ENCODE data around the gene GUK1. TPM values are rescaled to one million over a fixed set of nuclear protein-coding genes. Genes with fewer than 3 reads are reported as not detected.

The GUK1 gene
- total and polyA plus RNA-seq, 2 donors (not counting 1 experiment from before 2014, with no cell fraction given) = 125 to 356 TPM

DNA sequence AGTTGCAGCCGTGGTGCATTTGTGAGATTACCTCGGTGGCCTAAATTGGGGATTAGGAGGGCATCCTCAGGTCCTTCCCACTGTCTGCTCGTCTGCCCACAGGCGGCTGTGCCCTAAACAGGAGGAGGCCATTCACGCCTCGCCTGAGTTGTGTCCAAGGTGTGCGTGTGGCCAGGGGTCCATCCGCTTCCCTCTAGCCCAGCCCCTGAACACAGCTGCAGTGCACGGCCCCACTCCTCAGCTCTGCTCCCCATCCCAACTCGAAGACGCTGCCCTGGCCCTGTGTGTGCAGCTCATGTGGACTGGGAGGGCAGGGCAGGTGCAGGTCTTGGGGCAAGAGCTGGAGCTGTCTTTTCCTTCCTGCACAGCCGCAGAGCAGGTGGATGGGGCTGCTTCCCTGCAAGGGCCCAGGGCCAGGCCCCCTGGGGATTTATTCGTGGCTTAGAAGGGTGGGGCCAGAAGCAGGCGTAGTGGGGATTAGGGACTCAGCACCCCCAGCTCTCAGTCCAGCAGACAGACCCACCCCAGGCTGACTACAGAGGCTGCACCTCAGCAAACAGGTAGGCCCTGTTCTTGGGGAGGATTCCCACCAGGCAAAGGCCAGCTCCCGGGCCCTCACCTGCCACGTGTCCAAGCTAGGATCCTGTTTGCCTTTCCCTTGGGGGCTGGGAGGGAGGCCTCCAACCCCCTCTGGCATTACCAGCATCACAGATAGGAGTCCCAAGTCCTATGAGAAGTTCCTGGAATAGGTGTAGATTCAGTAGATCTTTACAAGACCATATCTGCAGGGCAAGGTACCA is 4.3 kb downstream of the GUK1 start:
- ChIA-PET CTCF (interaction anchor here (1.4 kb wide), 1 partner anchor 14 kb away, joined by 4 read pairs; no protein-coding TSS in a partner anchor), POLR2A (interaction anchor here (0.6 kb wide), 1 partner anchor 15 kb away, joined by 8 read pairs; no protein-coding TSS in a partner anchor)
- peaks cover 0 to 49% of the 10 kb centered on the region in 2 experiments for H3K36me3 ChIP-seq (replicated peaks in 1 of 2; ENCODE audit: control extremely low read depth in 1 of 2, control insufficient read depth in 1 of 2, extremely low read depth in 1 of 2, insufficient read depth in 2 of 2, low read length in 1 of 2)
- H3K27me3 ChIP-seq (replicated peaks in 1 of 4; ENCODE audit: control extremely low read depth in 1 of 4, control insufficient read depth in 3 of 4, insufficient read depth in 4 of 4, low read length in 3 of 4) = no peaks in the 10 kb centered on the region
- TF ChIP-seq EZH2 (IDR thresholded peaks at IDR 0.05; ENCODE audit: borderline replicate concordance, insufficient read depth, low read depth, low read length, poor library complexity, severe bottlenecking) = no peak
- TF ChIP-seq, protein P1, sequence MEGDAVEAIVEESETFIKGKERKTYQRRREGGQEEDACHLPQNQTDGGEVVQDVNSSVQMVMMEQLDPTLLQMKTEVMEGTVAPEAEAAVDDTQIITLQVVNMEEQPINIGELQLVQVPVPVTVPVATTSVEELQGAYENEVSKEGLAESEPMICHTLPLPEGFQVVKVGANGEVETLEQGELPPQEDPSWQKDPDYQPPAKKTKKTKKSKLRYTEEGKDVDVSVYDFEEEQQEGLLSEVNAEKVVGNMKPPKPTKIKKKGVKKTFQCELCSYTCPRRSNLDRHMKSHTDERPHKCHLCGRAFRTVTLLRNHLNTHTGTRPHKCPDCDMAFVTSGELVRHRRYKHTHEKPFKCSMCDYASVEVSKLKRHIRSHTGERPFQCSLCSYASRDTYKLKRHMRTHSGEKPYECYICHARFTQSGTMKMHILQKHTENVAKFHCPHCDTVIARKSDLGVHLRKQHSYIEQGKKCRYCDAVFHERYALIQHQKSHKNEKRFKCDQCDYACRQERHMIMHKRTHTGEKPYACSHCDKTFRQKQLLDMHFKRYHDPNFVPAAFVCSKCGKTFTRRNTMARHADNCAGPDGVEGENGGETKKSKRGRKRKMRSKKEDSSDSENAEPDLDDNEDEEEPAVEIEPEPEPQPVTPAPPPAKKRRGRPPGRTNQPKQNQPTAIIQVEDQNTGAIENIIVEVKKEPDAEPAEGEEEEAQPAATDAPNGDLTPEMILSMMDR (IDR thresholded peaks at IDR 0.05) = no peak
- intact Hi-C loops (cut with micrococcal nuclease) = no loop called here
- ATAC-seq (ENCODE audit: low read depth) (no peak), DNase-seq (no peak)
- peaks cover 65% of the 10 kb centered on the region for H3K79me2 ChIP-seq (ENCODE audit: control insufficient read depth, insufficient read depth, low read length)
- 73% methylated on average over 11 of the region's 16 CpGs for WGBS (ENCODE audit: insufficient coverage)
- no peak overlapping the region for H3K27ac ChIP-seq (ENCODE audit: low read length in 2 of 2)
- H4K20me1 ChIP-seq (ENCODE audit: control insufficient read depth, insufficient read depth, low read length, poor library complexity, severe bottlenecking) = peaks cover 91% of the 10 kb centered on the region
- no peaks in the 10 kb centered on the region for H3K27me3 Mint-ChIP-seq
- peaks cover 0 to 2% (median 0%) of the 10 kb centered on the region in 3 donors for H3K9me3 ChIP-seq (ENCODE audit: control extremely low read depth in 1 of 3, control insufficient read depth in 2 of 3, insufficient read depth in 1 of 3, low read length in 2 of 3)
- no peak overlapping the region for H3K27ac Mint-ChIP-seq
- no peak overlapping the region for H2AFZ ChIP-seq (ENCODE audit: insufficient read depth, low read depth, low read length, poor library complexity, severe bottlenecking)
- no peak overlapping the region for H3K9ac ChIP-seq (ENCODE audit: low read length)
- H3K4me2 ChIP-seq (replicated peaks; ENCODE audit: low read depth, low read length, poor library complexity, severe bottlenecking) = no peak overlapping the region
- no peaks in the 10 kb centered on the region for H3K9me3 Mint-ChIP-seq (ENCODE audit: insufficient read depth)
- H3K4me1 ChIP-seq (ENCODE audit: control insufficient read depth in 2 of 2, insufficient read depth in 2 of 2, low read length in 2 of 2) = peaks cover 31 to 44% of the 10 kb centered on the region in 2 donors
- no peak overlapping the region for H3K4me3 ChIP-seq (ENCODE audit: control extremely low read depth in 1 of 5, extremely low read depth in 1 of 5, insufficient read depth in 1 of 5, low read depth in 2 of 5, low read length in 4 of 5)
- H3K4me1 Mint-ChIP-seq = peaks cover 41% of the 10 kb centered on the region
- H3K4me3 Mint-ChIP-seq = peak overlapping the region; percentile 29

DNA sequence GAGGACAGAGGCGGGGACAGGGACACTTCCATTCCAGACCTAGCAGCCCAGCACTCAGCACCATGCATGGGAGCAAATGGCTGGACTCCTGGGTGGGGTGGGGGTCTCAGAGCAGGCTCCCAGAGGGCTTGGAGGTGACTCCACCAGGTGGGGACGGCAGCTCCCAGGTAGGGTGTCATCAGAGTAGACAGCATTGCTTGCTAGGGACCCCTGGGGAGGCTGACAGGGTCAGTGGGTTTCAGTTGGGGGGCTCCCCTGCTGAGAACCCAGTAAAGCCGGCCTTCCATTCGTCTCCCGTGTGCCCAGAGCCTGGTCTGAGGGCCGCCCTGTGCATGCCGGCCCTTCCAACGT is 4.9 kb downstream of the GUK1 start:
- TF ChIP-seq EZH2 (IDR thresholded peaks at IDR 0.05; ENCODE audit: borderline replicate concordance, insufficient read depth, low read depth, low read length, poor library complexity, severe bottlenecking) = no peak
- TF ChIP-seq, protein P1 (IDR thresholded peaks at IDR 0.05) = no peak
- Mint-ChIP-seq H3K4me1 (peaks cover 35% of the 10 kb centered on the region), H3K9me3 (ENCODE audit: insufficient read depth) (no peaks in the 10 kb centered on the region), H3K4me3 (no peak overlapping the region), H3K27ac (no peak overlapping the region), H3K27me3 (no peaks in the 10 kb centered on the region)
- CTCF ChIA-PET = interaction anchor here (1.4 kb wide), 1 partner anchor 14 kb away, joined by 4 read pairs; no protein-coding TSS in a partner anchor
- Histone ChIP-seq H3K27ac (ENCODE audit: low read length in 2 of 2) (no peak overlapping the region), H3K79me2 (ENCODE audit: control insufficient read depth, insufficient read depth, low read length) (peaks cover 65% of the 10 kb centered on the region), H3K27me3 (replicated peaks in 1 of 4; ENCODE audit: control extremely low read depth in 1 of 4, control insufficient read depth in 3 of 4, insufficient read depth in 4 of 4, low read length in 3 of 4) (no peaks in the 10 kb centered on the region), H3K9me3 (ENCODE audit: control extremely low read depth in 1 of 3, control insufficient read depth in 2 of 3, insufficient read depth in 1 of 3, low read length in 2 of 3) (no peaks in the 10 kb centered on the region), H2AFZ (ENCODE audit: insufficient read depth, low read depth, low read length, poor library complexity, severe bottlenecking) (no peak overlapping the region), H3K9ac (ENCODE audit: low read length) (no peak overlapping the region), H4K20me1 (ENCODE audit: control insufficient read depth, insufficient read depth, low read length, poor library complexity, severe bottlenecking) (peaks cover 97% of the 10 kb centered on the region), H3K36me3 (replicated peaks in 1 of 2; ENCODE audit: control extremely low read depth in 1 of 2, control insufficient read depth in 1 of 2, extremely low read depth in 1 of 2, insufficient read depth in 2 of 2, low read length in 1 of 2) (peaks cover 0 to 49% of the 10 kb centered on the region in 2 experiments), H3K4me2 (replicated peaks; ENCODE audit: low read depth, low read length, poor library complexity, severe bottlenecking) (no peak overlapping the region), H3K4me3 (ENCODE audit: control extremely low read depth in 1 of 5, extremely low read depth in 1 of 5, insufficient read depth in 1 of 5, low read depth in 2 of 5, low read length in 4 of 5) (no peak overlapping the region), H3K4me1 (ENCODE audit: control insufficient read depth in 2 of 2, insufficient read depth in 2 of 2, low read length in 2 of 2) (peaks cover 30 to 42% of the 10 kb centered on the region in 2 donors)
- POLR2A ChIA-PET = interaction anchor here (0.8 kb wide), 1 partner anchor 20 kb away, joined by 3 read pairs; the partner anchor contains the start of gene IBA57
- ATAC-seq (ENCODE audit: low read depth) = no peak
- intact Hi-C loops (cut with micrococcal nuclease) = no loop called here
- DNase-seq = no peak
- WGBS (ENCODE audit: insufficient coverage) = 98% methylated on average over 7 of the region's 8 CpGs

Data from B cell (primary cell).